ENCODE measurements around the gene TBKBP1.
"Not testable (repeated sequence)": the region's sequence is repeated elsewhere in the genome, so short reads cannot be mapped to it uniquely, and the experiment has no call there.

The TBKBP1 gene

GRCh38 chr17:47676510-47677165 is 17.3 kb upstream of the TBKBP1 start:
- DNase-seq (ENCODE audit: low spot score), result no peak
- FAIRE-seq, result no peak

GRCh38 chr17:47678196-47678595 is 15.8 kb upstream of the TBKBP1 start:
- no peak for FAIRE-seq
- no peak for DNase-seq (ENCODE audit: low spot score)

GRCh38 chr17:47682138-47682537 is 11.8 kb upstream of the TBKBP1 start:
- FAIRE-seq (no peak), DNase-seq (ENCODE audit: low spot score) (no peak)

GRCh38 chr17:47682727-47683126 is 11.2 kb upstream of the TBKBP1 start:
- not testable (repeated sequence) for FAIRE-seq; DNase-seq (ENCODE audit: low spot score)

DNA sequence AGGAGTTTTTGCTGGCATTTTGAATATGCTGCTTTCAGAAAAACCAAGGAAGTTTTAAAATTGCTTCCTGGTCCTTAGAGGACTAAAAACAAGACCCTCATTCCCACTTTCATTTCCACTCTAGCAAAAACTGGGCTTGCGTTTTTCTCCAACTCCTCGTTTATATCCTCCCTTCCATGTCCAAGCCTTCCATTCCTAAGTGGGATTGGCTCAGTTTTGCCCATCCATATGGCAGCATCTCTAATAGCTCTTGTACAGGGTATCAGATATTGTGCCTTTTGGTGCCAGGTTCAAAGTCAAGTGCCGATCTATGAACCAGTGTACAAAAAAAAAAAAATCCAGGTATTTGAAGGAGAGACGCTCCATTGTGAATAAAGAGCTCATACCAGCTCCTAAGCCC is 9.9 kb upstream of the TBKBP1 start:
- FAIRE-seq (no peak), DNase-seq (ENCODE audit: low spot score) (no peak)

GRCh38 chr17:47684535-47685193 is 9.3 kb upstream of the TBKBP1 start:
- no peak for DNase-seq (ENCODE audit: low spot score)

GRCh38 chr17:47685556-47686275 is 8.2 kb upstream of the TBKBP1 start:
- no peak for FAIRE-seq

More at GRCh38 chr17:47684535-47685193, 9.3 kb upstream of the TBKBP1 start:
- no peak for FAIRE-seq

DNA sequence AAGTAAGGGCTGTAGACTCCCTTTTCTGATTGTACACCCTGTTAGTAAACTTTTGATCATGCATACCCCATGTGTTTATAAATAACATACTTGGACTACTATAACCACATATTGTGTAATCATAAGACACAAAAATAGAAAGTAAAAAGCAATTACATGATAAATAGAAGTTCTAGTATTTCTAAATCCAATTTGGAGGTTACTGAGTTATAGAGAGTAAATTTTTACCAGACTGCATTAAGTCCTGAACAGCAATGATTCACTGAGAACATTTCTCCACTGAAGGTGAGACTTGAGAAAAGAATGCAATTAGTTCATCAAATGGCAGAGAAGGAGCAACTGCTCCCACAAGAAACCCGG is 7.7 kb upstream of the TBKBP1 start:
- FAIRE-seq (no peak), DNase-seq (ENCODE audit: low spot score) (no peak)

More at GRCh38 chr17:47685556-47686275, 8.2 kb upstream of the TBKBP1 start:
- DNase-seq (ENCODE audit: low spot score), result no peak

- DNase-seq (ENCODE audit: low spot score), result no peak
- FAIRE-seq, result no peak
Observed at GRCh38 chr17:47686664-47687327, 7.2 kb upstream of the TBKBP1 start.

DNA sequence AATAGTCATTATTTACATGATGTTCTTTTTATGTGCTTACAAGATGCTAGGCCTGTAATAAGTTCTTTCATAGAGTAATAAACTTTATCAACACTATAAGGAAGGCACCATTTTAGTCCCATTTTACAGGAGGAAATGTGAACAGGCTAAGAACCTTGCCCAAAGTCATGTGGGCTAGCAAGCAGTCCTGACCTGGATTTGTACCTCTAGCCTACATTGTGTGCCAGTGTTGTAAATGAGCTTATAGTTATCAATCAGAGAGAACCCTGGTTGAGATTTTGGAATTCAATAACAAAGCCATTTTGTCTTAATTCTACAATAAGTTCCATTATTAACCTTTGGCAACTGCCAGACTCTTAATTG is 6.7 kb upstream of the TBKBP1 start:
- no peak for FAIRE-seq
- no peak for DNase-seq (ENCODE audit: low spot score)

DNA sequence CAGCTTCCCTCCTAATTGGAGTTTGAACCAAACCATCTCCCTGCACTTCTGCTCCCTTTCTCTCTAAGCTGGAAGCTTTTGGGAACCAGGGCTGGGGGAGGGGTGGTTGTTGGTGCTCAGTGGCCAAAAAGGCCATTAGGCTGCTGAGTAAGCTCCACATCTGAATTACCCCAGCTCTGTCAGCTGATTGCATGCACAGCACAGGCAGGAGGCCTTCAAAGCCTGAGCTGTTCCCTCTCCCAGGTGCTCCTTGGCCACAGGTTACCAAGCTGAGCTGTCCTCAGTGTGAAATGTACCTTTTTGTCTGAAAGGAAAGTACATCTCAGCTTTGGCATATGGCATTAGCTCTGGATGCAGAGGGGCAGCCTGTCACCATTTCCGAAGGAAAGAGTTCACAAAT is 6.2 kb upstream of the TBKBP1 start:
- no peak for DNase-seq (ENCODE audit: low spot score)
- FAIRE-seq, result no peak

DNA sequence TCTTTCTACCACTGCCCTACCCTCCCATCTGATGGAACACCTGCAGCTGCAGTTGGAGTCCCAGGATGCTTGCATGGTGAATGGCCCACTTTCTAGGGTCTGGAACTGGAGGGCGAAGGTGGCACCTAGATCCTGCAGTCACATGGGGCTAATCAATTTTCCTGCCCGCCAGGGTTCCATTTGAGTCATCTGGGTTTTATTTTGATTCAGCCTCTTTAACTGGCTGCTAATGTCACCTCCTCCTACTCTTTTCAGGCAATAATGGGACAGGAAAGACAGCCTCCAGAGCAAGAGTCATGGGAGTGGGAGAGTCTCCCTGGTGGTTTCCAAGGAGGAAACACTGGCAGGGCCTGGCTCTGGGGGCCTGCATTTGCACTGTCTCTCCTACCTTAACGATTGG is 3.8 kb upstream of the TBKBP1 start:
- no peak for DNase-seq (ENCODE audit: low spot score)
- no peak for FAIRE-seq

GRCh38 chr17:47692137-47692894 is 1.6 kb upstream of the TBKBP1 start:
- FAIRE-seq (peak; percentile 9), DNase-seq (ENCODE audit: low spot score) (no peak)

DNA sequence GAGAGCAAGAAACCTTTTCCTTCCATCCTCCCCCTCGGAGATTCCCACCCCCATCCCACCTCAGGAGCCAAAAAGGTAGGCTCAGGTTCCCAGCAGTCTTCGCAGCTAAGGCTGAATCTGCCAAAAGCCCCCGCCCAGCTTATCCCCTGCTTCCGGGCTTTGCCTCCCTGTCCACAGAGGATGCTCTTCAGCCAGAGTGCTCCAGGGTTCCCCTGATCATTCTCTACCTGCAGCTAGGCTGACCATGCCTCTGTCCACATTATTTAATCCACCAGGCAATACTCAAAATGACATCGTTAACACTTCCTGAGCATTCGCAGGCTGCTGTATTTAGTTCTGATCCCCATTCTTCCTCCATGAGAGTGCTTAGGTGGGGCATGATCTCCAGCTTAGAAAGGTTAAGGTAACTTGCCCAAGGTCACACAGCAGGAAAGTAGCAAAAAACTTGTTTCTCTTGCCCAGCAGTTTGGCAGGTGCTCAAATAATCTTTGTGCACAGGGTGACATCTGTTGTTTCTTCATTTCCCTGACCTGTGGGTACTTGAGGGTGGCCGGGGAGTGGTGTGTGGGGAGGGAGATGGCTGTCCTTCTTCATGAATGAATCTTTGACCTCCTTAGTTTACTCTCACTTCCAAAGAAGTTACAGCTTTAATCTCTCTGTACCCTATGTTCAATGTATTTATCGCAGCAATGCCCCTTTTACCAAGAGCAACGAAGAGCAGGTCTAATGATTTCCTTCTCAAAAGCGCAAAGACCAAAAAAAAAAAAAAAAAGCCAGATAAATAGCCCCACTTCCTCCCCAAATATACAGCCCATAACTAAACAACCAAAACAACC is 848 bp upstream of the TBKBP1 start:
- no peak for FAIRE-seq
- DNase-seq (ENCODE audit: low spot score), result no peak

DNA sequence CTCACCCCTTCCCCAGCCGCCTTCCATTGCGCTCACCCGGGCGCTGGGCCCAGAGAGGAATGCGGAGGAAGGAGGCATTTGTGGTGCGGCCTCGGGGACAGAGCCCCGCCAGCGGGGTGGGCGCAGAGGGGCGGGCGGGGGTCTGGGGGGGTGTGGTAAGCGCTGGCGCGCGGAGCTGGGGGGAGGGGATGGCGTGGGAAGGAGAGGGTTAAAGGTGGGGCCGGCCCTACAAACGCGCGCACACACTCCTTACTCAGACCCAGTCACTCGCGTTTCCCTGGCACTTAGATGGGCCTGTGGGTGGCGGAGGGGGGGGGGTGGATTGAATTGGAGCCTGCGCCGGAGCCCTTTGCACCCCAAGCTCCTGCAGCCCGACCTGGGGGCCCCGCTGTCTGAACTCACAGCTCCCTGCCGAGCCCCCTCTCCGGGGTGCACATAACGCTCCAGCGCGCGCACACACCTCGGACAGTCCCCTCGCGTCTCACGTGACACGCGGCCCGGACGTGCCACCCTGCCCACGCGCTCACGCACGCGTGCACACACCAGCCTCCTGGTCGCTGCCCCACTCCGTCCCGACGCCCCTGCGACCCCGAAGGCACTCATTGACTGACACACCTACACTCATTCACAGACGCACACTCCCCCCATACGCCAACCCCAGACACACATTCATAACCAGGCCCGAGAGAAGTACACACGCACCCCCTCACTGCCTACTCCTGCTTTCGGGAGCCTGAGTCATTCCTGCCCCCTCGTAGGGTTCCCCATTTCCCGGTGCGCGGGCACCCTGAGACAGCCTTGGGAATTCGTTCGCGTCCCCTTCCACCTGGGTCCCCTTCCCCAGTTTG is 844 bp downstream of the TBKBP1 start:
- DNase-seq (ENCODE audit: low spot score), result peak; percentile 68
- FAIRE-seq, result peak; percentile 97

DNA sequence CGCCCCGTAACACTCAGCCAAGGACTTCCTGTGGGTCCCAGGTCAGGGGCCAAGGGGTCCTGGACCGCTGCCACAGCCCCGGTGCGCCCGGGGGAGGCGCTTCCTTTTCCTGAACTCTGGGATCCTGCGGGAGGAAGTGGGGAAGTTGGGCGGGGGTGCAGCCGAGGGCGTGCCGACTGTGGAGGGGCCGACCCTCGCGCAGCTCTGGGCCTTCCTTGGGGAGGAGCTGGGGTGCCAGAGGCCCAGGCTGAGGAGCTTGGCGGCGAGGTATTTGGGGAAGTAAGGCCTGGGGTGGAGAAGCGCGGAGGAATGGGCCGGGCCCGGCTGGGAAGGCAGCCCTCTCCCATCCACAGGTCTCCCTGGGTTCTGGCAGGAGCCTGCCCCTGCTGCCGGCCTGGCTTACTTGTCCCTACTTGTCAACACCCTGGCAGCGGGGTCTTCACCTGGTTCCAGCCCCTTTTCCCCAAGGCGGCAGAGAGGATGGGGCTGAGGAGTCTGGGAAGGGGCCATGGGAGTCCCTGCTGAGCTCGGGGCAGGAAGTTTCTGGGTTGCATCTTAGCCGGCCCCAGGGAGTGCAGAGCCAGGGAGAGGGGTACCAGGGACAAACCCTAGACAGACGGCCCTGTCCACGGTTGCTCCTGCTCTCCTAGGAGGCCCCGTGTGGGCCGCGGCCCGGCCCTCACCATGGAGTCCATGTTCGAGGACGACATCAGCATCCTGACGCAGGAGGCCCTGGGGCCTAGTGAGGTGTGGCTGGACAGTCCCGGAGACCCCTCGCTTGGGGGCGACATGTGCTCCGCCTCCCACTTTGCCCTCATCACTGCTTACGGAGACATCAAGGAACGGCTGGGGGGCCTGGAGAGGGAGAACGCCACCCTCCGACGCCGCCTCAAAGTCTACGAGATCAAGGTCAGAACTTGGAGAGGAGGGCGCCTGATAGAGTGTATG is 1.7 kb downstream of the TBKBP1 start:
- no peak for DNase-seq (ENCODE audit: low spot score)
- FAIRE-seq, result no peak

DNA sequence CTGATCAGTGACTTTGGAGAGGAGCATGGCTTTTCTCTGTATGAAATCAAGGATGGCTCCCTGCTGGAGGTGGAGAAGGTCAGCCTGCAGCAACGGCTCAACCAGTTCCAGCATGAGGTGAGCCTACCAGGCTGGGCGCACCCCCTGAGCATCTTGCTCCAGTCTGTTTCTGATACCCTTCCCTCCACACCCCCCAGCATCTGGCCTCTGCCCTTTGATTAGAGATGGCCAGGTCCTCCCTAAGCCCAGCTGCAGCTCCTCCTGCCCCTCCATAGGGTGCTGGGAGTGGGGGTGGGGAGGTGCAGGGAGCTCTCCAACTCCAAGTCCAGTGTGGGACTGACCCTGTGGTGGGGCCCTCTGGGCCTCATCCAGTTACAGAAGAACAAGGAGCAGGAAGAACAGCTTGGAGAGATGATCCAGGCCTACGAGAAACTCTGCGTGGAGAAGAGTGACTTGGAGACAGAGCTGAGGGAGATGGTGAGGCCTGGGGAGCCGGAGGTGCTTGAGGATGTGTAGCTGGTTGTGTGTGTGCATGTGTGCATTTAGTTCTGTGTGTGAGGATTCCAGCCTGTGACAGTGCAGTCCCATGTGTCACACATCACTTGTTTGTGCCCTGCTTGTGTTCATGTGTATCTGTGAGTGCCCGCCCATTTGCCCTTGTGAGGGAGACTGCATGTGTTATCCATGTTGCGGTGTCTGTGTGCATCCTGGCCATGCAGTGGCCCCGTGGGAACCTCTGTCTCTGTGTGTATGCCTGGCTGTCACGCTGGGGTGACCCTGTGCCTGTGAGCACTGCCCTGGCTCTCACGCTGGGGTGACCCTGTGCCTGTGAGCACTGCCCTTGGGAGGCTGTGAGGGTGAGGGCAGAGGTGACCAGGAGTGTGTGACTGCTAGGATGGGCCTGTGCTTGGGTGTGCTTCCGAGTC is 3.0 kb downstream of the TBKBP1 start:
- FAIRE-seq (no peak), DNase-seq (ENCODE audit: low spot score) (no peak)

Measured in urothelium cell line (cell line).